ENCODE measurements around the gene GRP. TPM values are rescaled to one million over a fixed set of nuclear protein-coding genes. Genes with fewer than 3 reads are reported as not detected.

Gene GRP
- total RNA-seq, 1 donor from 2014 or later = not detected

DNA sequence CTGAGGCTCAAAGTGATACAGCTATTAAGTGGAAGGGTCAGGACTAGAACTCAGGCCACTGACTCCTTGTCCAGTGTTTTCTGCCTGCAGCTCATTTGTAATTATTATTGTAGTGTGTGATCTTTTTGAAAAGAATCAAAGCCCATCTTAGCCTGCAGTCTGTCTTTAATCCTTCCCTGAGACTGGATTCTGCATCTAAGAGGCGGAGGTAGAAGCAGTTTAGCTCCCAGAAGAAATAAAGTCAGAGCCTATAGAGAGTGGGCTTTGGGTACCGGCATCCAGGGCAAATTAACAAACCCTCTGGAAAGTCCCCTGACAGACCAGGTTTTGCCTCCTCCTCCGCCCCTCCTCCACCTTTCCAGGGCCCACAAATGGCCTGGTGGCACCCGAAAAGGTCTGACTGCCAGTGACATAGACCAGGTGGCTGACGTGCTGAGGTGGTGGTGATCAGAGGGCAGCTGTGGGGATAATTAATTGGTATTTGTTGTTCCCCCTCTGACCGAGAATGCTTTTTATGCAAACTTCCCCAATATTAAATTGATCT is 55.5 kb downstream of the GRP start:
- DNase-seq (ENCODE audit: missing footprints) (no peak), ATAC-seq (no peak)
- intact Hi-C loops (cut with DNase I) = no loop called here

DNA sequence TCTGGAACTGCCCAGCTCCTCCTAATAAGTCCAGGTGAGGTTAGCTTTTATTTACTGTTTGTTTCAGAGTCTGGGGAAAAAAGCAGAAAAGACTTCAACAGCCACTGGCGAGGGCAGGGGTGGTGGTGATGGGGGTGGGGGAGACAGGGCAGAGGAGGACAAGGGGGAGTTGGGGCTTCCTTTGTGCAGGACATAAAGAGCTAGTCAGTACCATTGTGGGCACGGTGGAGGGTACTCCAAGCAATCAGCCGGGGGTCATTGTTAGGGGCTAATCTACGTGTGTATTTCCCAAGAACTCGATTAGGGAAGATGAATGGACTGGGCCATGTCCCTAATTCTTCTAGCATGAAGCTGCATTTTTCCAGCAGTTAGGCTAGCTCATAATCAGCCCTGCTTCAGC is 56.1 kb downstream of the GRP start:
- intact Hi-C loops (cut with DNase I) = no loop called here
- DNase-seq (ENCODE audit: missing footprints) = no peak
- ATAC-seq = no peak

DNA sequence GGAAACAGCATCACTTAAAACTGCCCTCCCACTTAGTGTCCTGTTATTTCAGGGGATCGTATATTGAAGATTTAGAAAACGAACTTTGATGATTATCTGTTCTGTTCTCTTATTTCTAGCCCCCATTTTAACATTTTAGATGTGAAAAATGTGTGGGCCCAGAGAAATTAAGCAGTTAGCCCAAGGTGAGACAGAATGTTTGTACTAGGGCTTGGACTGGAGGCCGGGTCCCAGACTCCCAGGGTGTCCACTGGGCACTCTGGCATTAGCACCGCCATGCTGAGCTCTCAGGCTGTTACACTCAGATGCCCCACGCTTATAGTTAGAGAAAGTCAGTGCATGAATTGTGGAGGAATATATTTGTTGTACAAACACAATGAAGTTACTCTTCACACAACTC is 58.8 kb downstream of the GRP start:
- intact Hi-C loops (cut with DNase I) = no loop called here
- no peak for ATAC-seq
- no peak for DNase-seq (ENCODE audit: missing footprints)

DNA sequence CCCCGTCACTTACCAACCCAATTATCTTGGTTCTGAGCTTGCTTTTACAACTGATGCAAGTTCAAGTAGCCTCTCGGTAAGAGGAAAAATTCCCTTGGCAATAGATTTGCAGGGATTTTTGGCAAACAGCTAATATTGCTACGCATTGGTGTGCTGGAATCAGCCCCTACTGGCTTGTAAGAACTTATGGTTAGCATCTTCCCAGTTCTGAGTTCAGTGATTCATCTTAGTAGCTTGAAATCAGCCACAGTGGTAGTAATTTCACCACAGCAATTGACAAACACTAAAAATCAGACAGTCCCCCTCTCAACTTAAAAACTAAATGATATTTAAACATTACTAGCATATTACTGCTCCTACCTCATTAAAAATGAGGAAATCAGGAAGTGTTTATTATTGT is 59.2 kb downstream of the GRP start:
- ATAC-seq = no peak
- intact Hi-C loops (cut with DNase I) = no loop called here
- no peak for DNase-seq (ENCODE audit: missing footprints)

DNA sequence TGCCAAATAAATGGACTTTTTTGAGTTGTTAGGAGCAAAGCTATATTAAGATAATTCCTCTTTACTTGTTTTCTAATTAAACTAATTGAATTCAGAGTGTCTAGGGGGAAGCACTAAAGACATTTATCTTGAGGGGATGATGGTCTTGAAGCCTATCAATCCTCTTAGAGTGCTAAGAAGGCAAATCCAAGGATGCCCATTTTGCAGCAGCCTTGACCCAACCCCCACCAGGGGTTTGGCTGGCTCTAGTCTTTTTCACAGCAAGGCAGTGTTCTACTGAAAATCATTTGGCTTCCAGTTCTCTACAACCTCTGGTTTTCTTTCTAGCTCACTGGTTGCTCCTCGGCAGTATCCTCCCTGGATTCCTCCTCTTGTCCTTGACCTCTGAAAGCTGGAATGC is 59.8 kb downstream of the GRP start:
- no peak for DNase-seq (ENCODE audit: missing footprints)
- ATAC-seq = no peak
- intact Hi-C loops (cut with DNase I) = no loop called here

Other genes starting within 250 kb of the GRP start
- 23.5 TPM for gene SEC11C, start 80.3 kb upstream of the GRP start, total RNA-seq
- not detected for gene RAX, start 53.3 kb downstream of the GRP start, total RNA-seq
- gene CPLX4, start 98.5 kb downstream of the GRP start, total RNA-seq = not detected
- gene LMAN1, start 139.1 kb downstream of the GRP start, total RNA-seq = 50.6 TPM